ENCODE results near the gene ETS2.
"Not testable (repeated sequence)": the region's sequence is repeated elsewhere in the genome, so short reads cannot be mapped to it uniquely, and the experiment has no call there.

The ETS2 gene

GRCh38 chr21:38819051-38819718, 13.5 kb downstream of the ETS2 start:
- DNase-seq: no peak

GRCh38 chr21:38819719-38820159, 14.0 kb downstream of the ETS2 start:
- DNase-seq: no peak

GRCh38 chr21:38820471-38821239, 14.9 kb downstream of the ETS2 start:
- DNase-seq: no peak

- no peak for DNase-seq
These were observed 15.5 kb downstream of the ETS2 start for GRCh38 chr21:38821248-38821647.

- no peak for DNase-seq
These were observed 16.4 kb downstream of the ETS2 start for GRCh38 chr21:38821959-38822682.

GRCh38 chr21:38822778-38823238, 17.1 kb downstream of the ETS2 start:
- no peak for DNase-seq

GRCh38 chr21:38823737-38824123, 18.0 kb downstream of the ETS2 start:
- no peak for DNase-seq

- DNase-seq: no peak
These were observed 18.5 kb downstream of the ETS2 start for GRCh38 chr21:38824124-38824822.

- no peak for DNase-seq
These were observed 19.5 kb downstream of the ETS2 start for GRCh38 chr21:38825269-38825668.

- no peak for DNase-seq
These were observed 20.2 kb downstream of the ETS2 start for GRCh38 chr21:38825921-38826320.

GRCh38 chr21:38828111-38828510, 22.4 kb downstream of the ETS2 start:
- DNase-seq: not testable (repeated sequence)

- DNase-seq: no peak
These were observed 25.2 kb downstream of the ETS2 start for GRCh38 chr21:38830671-38831525.

- DNase-seq: peak; percentile 26
These were observed 26.1 kb downstream of the ETS2 start for GRCh38 chr21:38831526-38832467.

- no peak for DNase-seq
These were observed 26.9 kb downstream of the ETS2 start for GRCh38 chr21:38832664-38833063.

- no peak for DNase-seq
These were observed 27.4 kb downstream of the ETS2 start for GRCh38 chr21:38833117-38833516.

- no peak for DNase-seq
These were observed 29.0 kb downstream of the ETS2 start for GRCh38 chr21:38834725-38835124.

- DNase-seq: no peak
These were observed 32.2 kb downstream of the ETS2 start for GRCh38 chr21:38837806-38838461.

- no peak for DNase-seq
These were observed 33.0 kb downstream of the ETS2 start for GRCh38 chr21:38838598-38839327.
